ENCODE data around the gene SIRT6. TPM values are rescaled to one million over a fixed set of nuclear protein-coding genes. Genes with fewer than 3 reads are reported as not detected.

SIRT6 gene
- total and polyA plus RNA-seq, 9 of the 15 experiments (the other 6 are each of a cell fraction or from before 2014, with no cell fraction given), result 1.4 to 41.1 (median 10.2) TPM

GRCh38 chr19:4139614-4140236, 42.6 kb downstream of the SIRT6 start (continued):
- no peak for TF ChIP-seq CLOCK (CRISPR knock-in tag; IDR thresholded peaks at IDR 0.05; ENCODE audit: borderline replicate concordance)
- no peak for TF ChIP-seq HNRNPUL1 (IDR thresholded peaks at IDR 0.05; ENCODE audit: low read length)
- no peak for TF ChIP-seq ASH1L (IDR thresholded peaks at IDR 0.05; ENCODE audit: borderline replicate concordance, low read depth, partially characterized antibody)
- TF ChIP-seq NEUROD1 (IDR thresholded peaks at IDR 0.05; ENCODE audit: borderline replicate concordance, low read depth, low read length, partially characterized antibody), result no peak
- no peak for TF ChIP-seq NR2C2 (CRISPR knock-in tag; IDR thresholded peaks at IDR 0.05)
- no peak for TF ChIP-seq NR2C2 (tag; IDR thresholded peaks at IDR 0.05)
- no peak for TF ChIP-seq ZNF436 (CRISPR knock-in tag; IDR thresholded peaks at IDR 0.05)
- TF ChIP-seq HDGF (IDR thresholded peaks at IDR 0.05), result peak; percentile 88; the same call in 1 of the 2 replicates
- TF ChIP-seq MAZ (CRISPR knock-in tag; conservative IDR thresholded peaks at IDR 0.05 in 1 of 2, IDR thresholded peaks at IDR 0.05 in 1 of 2), result no peak
- peak; percentile 92 to 94 (median 93) for TF ChIP-seq CTCF (IDR thresholded peaks at IDR 0.05 in 2 of 3, conservative IDR thresholded peaks at IDR 0.05 in 1 of 3; ENCODE audit: insufficient read depth in 2 of 3, low read depth in 1 of 3, low read length in 3 of 3)
- peak; percentile 59; the same call in 1 of the 2 replicates for TF ChIP-seq XRCC5 (IDR thresholded peaks at IDR 0.05; ENCODE audit: low read depth, low read length)
- TF ChIP-seq SMAD3 (CRISPR knock-in tag; conservative IDR thresholded peaks at IDR 0.05), result no peak
- TF ChIP-seq SMARCA5 (IDR thresholded peaks at IDR 0.05), result peak; percentile 99
- peak; percentile 79 for TF ChIP-seq ZNF766 (CRISPR knock-in tag; conservative IDR thresholded peaks at IDR 0.05)
- peak; percentile 44; the same call in 1 of the 2 replicates for TF ChIP-seq ZNF384 (IDR thresholded peaks at IDR 0.05; ENCODE audit: low read depth, low read length)
- TF ChIP-seq HDAC1 (IDR thresholded peaks at IDR 0.05), result peak in 1 of 2 experiments; percentile 61; a peak in 2 of 4 replicates
- TF ChIP-seq CC2D1A (IDR thresholded peaks at IDR 0.05), result peak; percentile 65; the same call in 1 of the 2 replicates
- TF ChIP-seq ZNF121 (CRISPR knock-in tag; conservative IDR thresholded peaks at IDR 0.05), result no peak
- no peak for TF ChIP-seq AFF4 (CRISPR knock-in tag; IDR thresholded peaks at IDR 0.05)

Measured in K562 (cell line).